NCI-H1092 (cell line): Measurements from ENCODE around the gene RCSD1.

Experiments
- DNase-seq: peaks from one replicate; lab custom pipeline; 2025; lab: John Stamatoyannopoulos, UW

The RCSD1 gene

GRCh38 chr1:167693425-167694045 is 63.5 kb downstream of the RCSD1 start:
- DNase-seq = no peak

- DNase-seq = no peak
Observed at GRCh38 chr1:167694691-167695090, 64.7 kb downstream of the RCSD1 start.

- DNase-seq = no peak
Observed at GRCh38 chr1:167695147-167695546, 65.1 kb downstream of the RCSD1 start.

- DNase-seq = no peak
Observed at GRCh38 chr1:167695756-167696561, 65.9 kb downstream of the RCSD1 start.

GRCh38 chr1:167697667-167698141 is 67.7 kb downstream of the RCSD1 start:
- DNase-seq = no peak

- DNase-seq = no peak
Observed at GRCh38 chr1:167698313-167698712, 68.3 kb downstream of the RCSD1 start.

- no peak for DNase-seq
Observed at GRCh38 chr1:167701510-167701909, 71.5 kb downstream of the RCSD1 start.

- DNase-seq = no peak
Observed at GRCh38 chr1:167703557-167703956, 73.5 kb downstream of the RCSD1 start.

- no peak for DNase-seq
Observed at GRCh38 chr1:167704715-167705114, 74.7 kb downstream of the RCSD1 start.

- no peak for DNase-seq
Observed at GRCh38 chr1:167705250-167705649, 75.2 kb downstream of the RCSD1 start.

GRCh38 chr1:167706363-167706762 is 76.3 kb downstream of the RCSD1 start:
- no peak for DNase-seq

GRCh38 chr1:167706931-167707877 is 77.2 kb downstream of the RCSD1 start:
- no peak for DNase-seq

GRCh38 chr1:167707942-167708341 is 77.9 kb downstream of the RCSD1 start:
- no peak for DNase-seq

- no peak for DNase-seq
Observed at GRCh38 chr1:167708940-167709389, 78.9 kb downstream of the RCSD1 start.

- no peak for DNase-seq
Observed at GRCh38 chr1:167710836-167711235, 80.8 kb downstream of the RCSD1 start.

- DNase-seq = no peak
Observed at GRCh38 chr1:167711797-167712196, 81.8 kb downstream of the RCSD1 start.

GRCh38 chr1:167713330-167714081 is 83.5 kb downstream of the RCSD1 start:
- no peak for DNase-seq

GRCh38 chr1:167714098-167714438 is 84.0 kb downstream of the RCSD1 start:
- DNase-seq = no peak

GRCh38 chr1:167714439-167715156 is 84.6 kb downstream of the RCSD1 start:
- peak; percentile 82 for DNase-seq

GRCh38 chr1:167715157-167715999 is 85.3 kb downstream of the RCSD1 start:
- DNase-seq = peak; percentile 87
